Inflammatory macrophage treated with lipopolysaccharide for 4 hours (primary cell): Measurements from ENCODE around the gene CLEC16A.
A peak's percentile ranks its signal among the peaks of the same experiment; 100 is the strongest.
"Not testable (repeated sequence)": the region's sequence is repeated elsewhere in the genome, so short reads cannot be mapped to it uniquely, and the experiment has no call there.

ENCODE experiments used
- DNase-seq: peaks from one replicate; pipeline ENCODE4 v3.0.0-alpha.2; 2020

The CLEC16A gene

DNA sequence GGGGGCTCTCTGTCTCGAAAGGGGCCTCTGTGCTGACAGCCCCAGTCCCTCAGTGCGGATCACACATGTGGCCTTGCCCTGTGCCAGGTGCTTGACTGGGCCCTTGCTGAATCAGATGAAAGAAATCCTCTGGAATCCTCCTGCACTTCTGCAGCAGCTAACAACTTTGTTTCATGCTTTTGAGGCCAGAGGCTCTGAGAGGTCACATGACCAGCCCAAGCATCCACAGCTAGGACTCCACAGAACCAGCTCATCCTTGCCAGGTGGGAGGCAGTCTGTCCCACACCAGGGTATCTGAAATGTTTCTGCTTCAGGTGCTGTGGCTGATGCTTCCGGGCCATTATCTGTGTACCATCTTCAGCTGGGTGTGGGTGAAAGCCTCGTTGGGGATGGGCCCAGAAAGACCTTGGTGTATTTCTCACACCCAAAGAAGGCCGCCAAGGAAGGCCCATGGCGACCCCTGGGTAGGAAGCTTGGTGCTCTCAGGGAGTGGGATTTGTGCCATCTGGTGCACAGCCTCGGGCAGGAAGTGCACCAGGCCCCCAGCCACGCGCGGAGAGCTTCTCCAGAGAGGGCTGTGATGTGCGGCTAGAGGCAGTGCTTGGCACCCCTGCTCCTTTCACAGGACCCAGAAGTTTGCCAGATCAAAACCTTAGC lies 143.8 kb downstream of the CLEC16A start:
- DNase-seq, result no peak

DNA sequence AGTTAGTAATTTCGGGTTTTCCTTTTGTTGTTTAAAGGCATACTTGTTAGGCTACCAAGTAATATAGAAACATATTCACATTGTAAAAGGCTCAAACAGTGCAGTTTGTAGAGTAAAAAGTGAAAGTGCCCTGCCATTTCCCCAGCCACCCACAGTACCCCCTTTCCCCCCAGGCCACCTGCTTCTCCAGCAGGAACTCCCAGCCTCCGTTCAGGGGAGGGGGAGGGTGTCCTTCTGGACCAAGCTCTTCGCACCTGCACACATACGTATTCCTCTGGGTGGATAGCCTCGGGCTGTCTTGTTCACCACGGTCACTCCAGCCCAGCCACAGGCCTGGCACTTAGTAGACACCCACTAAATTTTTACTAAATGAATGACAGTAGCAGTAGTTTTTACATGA lies 144.5 kb downstream of the CLEC16A start:
- no peak for DNase-seq

DNA sequence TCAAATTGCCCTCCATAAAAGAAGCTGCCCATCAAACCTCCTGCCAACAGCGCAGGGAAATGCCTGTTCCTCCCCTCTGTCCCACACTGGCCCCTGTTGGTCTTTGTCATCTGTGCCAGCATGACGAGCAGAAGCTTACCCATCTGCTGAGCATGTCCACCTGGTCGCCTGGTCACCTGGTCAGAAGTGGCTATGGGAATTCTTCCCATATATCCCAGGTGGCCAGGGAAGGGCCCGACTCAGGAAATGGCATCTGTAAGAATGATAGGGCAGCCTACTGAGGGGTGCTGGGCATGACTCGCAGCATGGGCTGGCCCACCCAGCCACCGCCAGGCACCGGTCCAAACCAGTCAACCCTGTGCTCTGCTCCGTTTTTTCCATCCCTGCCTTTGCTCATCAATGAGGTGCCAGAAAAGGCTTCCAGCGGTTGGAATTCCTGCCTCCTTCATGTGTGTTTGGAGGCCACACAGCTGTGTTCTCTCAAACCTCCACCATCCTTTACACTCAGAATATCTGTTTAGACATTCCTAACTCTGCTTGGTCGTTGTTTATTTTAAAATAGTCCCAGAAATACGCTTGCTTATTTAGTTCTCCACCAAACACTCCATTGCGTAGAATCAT lies 145.2 kb downstream of the CLEC16A start:
- no peak for DNase-seq

DNA sequence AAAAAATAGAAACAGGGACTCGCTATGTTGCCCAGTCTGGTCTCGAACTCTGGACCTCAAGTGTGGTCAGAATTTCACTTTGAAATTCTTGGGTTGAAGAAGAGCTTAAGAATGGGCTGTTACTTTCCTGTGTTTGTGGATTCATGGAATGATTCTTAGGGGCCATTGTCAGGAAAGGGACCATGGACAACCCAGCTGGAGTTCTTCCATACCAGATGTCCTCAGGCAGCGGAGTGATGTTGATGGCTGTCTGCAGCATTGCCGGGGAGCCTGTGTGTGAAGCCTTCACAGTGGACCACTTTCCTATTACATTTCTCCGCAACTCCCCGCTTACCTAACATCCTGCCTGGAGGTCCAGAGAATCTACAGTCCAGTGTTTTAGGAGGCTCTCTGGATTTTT lies 145.9 kb downstream of the CLEC16A start:
- DNase-seq, result no peak

DNA sequence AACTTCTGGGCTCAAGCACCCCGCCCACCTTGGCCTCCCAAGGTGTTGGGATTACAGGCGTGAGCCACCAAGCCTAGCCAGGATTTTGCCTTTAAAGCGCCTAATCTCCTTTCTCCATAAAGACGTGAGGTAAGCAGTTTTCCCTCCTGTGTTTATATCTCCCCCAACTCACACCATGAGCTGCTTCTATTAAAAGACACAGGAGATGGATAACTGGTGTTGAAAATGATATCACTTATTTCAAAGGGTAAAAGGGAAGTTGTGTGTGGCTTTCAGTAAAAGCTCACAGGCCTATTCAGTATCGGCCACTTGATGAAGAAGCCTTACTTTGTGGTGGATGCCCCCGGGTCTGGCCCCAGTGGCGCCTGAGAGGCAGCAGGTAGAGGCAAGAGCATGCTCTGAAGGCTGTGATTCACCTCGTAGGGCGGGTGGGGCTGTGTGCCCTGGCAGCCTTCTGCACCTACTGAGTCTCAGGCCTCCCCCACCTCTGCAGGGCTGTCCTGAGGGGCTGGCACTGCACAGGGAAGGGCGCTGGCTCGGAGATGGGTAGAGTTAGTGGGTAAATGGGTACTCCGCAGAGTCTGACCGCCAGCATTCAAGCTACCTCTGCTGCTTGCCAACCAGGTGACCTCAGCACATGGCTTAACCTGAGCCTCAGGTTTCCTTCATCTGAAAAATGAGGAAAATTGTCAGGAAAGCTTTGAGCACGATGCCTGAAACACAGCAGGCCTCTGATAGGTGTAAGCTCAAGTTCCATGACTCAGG lies 146.8 kb downstream of the CLEC16A start:
- DNase-seq, result no peak

DNA sequence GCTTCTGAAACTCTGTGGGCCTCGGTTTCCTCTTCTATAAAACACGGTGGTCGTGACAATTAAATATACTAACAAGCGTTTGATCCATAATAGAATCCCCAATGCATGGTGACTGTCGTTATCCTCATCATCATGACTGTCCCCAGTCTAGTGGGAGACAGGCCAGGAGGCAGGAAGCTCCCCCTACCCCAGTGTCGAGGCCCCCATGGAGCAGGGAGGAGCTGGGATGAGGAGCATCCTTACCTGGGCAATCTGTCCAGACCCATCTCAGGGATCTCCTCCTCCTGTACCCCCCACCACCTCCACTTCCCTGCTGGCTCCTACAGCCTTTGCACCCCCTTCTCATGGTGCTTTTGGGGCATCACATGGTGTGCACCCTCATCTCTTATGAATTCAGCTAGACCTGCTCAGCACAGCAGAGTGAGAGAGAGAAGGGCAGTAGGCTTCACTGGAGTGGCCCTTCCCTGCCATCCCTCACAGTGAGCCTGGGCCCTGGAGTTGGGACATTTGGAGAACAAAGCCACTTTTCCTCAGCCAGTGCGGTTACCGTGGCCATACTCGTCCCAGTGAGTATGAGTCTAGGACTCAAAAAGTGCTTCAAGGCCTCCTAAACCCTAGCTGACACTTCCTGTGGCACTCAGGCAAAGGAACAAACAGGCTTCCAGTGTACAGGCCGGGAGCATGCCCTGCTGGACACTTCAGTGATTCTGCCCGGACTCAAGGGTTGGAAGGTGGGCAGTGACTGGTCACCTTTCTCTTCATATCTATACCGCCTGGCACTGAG lies 148.6 kb downstream of the CLEC16A start:
- no peak for DNase-seq

DNA sequence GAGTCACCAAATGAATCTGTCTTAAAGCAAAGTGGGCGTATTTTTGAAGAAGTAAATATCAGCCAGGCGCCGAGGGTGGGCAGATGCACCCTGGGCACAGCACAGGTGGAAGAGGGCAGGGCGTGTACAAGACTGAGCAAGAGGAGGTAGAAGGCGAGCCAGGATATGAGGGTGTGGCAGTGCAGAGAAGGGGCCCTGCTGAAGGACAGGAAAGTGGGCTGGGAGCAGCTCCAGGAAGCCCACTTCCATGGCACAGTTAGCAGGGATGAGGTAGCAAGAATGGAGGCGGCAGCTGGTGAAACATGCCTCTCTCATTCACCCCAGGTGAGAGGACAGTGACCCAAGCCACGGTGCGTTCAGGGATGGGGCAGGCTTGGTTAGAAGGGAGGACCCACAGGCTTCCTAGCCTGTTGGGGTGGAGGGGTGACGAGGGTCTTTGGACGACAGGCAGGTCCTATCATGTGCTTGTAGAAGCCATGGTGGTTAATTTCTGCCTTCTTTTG lies 149.3 kb downstream of the CLEC16A start:
- DNase-seq, result no peak

DNA sequence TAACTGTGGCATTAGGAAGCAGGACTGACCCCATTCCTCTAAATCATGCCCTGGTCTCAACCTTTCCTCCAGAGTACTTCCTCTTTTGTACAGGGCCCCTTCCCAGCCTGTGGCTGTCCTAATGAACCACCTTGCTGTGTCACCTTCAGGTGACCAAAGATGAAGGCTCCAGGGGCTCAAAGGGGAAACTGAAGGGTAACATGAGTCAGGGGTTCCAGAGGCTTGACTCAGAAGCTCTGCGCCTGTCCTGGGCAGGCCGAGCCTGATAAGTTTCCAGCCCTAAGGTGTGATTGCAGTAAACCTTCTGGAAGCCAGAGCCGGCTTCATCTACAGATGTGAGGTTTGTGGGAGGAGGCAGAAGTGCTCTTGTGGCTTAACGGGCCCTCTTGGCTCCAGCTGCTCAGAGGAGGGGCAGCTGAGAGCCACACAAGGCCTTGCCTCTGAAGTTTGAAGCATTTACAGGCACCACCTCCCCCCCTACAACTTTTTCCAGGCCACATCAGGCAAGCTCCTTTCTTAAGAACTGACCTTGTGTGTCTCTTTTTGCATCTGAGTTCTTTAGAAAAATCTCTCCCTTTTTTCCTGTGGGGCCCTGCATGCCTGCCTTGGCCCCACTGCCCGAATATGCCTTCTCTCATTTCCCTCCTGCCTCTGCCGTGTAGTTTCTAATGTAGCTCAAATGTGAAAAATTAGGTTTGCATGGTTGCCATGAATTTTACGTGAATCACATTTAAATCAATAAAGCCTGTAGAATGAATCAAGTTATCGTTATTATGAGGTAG lies 149.9 kb downstream of the CLEC16A start:
- DNase-seq, result peak; percentile 11

DNA sequence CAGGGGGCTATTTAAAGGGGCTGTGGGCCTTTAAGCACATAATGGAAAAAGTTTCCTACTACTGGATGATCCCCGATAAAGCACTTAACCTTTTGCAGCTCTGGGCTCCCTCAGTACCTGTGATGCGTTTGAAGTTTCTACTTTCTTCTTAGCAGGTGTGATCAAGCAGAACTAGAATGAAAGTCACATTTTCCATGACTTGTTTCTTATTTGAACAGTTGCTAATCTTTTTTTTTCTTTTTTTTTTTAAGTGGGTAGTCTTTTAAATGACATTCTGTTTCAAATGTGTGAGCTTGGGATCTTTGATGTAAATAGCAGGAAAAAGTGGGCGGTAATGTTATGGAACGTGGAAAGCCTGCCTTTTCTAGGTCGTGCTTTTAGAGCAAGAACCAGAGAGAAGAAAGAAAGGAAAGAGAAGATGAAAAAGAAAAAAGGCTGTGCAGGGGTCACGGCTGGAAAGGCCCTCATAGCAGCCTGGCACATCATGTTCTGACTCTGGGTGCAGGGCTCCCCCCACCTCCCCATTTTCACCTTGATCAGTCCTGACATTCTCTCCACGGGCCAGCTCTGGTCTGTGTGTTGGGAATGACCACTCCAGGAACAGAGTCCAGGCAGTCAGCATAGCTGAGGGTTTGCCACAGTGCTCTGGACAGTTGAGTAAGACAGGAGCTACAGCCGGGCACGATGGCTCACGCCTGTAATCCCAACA lies 150.6 kb downstream of the CLEC16A start:
- no peak for DNase-seq

DNA sequence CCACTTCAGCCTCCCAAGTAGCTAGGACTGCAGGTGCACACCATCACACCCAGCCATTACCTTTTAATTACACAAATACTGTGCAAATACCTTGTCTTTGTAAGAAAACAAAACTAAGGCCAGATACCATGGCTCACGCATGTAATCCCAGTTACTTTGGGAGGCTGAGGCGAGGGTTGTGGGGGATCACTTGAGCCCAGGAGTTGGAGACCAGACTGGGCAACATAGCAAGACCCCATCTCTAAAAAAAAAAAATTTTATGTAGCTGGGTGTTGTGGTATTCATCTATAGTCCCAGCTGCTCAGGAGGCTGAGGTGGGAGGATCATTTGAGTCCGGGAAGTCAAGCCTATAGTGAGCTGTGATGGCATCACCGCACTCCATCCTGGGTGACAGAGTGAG lies 151.6 kb downstream of the CLEC16A start:
- DNase-seq, result no peak

DNA sequence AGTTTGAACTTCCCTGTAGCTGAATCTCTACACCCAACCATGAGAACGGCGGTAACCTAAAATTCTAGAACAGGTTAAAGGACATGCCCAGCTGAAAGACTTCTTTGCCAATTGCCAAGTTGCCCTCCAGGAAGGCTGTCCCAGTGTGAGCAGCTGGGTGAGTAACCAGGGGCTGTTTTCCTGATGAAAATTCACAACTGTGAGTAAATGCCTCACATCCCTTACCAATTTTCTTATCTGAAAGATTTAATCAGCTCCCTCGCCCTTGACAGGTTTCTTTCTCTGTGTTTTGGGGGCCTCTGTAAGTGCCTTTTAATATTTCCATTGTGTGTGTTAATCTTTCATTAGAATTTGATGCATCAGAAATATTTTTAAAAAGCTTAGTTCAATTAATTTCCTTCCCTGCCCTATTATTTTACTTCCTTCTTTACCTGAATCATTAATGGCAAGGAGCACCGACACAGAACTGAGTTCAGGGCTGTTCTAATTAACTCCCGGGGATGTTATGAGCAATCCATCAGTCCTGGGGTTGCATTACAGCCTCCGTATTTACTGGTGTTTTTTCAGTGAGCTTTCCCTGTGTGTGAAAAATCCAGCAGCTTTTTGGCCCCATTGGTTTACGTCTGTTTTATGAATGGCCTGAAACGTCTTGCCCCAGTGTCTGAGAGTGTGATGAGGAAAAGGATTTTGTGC lies 152.9 kb downstream of the CLEC16A start:
- DNase-seq, result no peak

DNA sequence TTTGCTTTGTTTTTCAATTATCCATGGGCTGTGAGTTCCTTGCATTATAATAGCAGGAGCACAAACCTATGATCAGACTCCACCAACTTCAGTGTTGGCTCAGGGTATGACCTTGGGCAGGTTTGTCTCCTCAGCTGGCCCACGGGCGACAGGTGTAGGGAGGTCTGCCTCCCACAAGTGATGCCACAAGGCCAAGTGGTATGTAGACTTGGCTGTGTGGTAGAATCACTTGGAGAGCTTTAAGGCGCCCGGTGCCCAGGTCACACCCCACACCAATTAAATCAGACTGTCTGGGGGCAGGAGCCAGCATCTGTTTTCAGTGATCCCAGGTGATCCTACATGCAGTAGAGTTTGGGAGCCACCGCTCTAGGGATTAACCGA lies 153.4 kb downstream of the CLEC16A start:
- no peak for DNase-seq

DNA sequence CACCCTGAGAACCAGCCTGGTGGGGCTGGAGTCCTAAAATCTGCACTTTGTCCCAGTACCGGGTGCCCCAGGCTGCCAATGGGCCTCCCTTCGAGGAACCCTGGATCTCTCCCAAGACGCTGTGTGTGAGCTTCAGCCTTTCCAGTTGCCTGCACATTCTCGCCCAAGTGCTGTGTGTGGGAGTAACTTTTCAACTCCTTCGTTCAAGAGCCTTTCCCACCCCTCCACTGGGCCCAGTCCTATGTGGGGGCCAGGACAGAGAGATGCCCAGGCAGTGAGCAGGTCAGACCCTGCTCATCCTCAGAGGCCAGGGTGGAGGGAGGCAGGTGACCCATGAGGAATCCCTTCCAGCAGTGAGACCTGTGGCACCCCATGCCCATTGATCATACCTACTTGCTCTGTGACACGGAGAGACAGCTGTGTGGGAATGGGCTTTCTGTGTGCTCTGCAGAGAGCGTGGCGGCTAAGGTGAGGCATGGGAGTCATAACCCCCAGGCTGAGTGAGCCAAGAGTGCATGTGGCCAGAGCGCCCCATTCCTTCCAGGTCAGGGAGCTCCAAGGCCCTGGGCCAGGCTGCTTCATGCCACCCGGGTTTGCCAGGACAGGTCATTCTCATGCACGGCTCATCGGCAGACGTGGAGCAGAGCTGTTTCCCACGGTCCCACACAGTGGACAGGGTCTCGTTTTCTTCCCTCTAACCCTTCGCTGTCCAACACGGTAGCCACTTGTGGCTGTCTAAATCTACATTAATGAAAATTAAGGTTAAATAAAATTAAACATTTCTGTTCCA lies 154.4 kb downstream of the CLEC16A start:
- no peak for DNase-seq

DNA sequence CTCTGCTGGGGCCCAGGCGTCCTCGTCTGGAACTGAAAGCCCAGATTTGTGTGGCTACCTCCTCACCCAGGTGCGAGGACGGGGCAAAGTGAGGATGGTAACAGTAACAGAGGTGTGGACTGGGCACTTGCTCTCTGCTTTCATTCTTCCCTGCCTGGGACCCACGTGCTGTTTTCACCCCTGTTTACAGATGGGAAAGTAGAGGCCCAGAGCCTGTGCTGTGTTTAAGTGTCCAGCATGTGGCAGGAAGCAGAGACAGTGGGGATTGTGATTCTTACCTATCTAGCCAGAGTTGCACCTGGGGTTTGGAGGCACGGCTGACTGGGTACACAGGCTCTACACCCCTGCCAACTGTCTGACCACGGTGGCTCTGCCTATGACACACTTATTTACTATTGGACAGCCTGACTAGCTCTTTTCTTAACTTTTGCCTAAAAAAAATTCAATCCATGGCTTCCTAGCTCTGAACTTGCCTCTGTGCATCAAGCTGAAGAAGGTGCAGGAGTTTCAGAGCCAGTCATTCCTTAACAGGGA lies 155.4 kb downstream of the CLEC16A start:
- no peak for DNase-seq

DNA sequence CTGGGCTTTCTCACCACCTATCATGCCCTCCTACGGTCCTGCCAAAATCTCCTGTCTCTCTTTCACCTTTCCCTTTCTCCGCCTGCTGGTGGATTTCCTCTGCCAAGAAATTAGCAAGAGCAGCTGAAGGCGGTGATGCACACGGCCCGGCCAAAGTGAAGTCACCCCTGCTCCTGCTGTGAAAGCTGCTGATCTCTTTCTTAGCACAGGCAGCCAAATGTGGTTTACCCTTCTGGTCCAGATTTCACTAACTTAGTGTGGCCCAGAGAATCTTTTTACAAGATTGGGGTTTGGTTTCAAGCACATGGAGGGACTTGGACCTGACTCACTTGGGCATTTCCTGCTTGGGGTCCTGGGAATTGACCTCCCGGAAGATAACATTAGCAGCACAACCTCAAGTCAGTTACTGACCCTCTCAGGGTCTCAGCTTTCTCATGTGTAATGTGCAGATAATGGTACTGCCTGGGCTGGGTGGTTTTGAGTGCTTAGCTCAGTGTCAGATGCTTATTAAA lies 155.9 kb downstream of the CLEC16A start:
- no peak for DNase-seq

DNA sequence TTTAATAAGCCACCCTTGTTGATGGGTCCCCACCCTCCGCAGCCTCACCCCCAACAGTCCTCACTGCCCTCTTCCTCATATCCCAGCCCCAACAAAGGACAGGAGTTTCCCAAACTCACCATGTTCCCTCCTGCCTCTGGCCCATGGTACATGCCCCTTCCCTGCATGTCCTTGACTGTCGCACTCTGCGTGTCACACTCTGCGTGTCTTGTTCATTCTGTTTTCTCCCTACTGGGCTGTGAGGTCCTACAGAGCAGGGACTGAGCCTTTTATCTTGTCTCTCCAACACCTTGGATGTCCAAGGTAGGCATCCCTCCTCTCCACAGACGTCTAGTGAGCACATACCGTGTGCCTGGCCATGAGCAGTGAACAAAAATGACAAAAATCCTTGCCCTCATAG lies 156.9 kb downstream of the CLEC16A start:
- no peak for DNase-seq

DNA sequence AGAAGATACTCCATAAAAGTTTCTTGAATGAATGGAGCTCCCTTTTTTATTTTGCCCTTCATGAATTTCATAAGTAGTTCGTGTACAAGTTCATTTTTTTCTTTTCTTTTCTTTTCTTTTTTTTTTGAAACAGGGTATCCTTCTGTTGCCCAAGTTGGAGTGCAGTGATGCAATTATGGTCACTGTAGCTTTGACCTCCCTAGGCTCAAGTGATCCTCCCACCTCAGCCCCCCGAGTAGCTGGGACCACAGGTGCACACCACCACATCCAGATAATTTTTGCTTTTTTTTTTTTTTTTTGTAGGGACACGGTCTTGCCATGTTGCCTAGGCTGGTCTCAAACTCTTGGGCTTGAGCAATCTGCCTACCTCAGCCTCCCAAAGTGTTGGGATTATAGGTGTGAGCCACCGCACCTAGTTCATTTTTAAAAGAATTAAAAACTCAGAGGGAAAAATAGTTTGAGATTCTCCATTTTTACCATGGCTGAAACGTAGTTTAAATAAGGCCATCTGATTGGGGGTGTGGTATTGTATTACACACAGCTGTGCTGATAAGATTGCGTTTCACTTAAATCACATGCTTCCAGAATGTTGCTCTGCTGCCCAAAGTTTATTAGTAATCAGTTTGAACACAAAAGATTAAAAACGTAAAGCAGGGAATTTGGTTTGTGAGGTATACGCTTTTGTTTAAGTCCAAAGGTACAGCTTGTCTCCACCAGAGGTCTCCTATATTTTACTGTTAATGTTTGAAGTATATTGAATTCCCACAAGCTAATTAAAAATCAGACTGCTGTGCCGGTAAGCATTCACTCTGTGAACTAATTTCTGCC lies 157.5 kb downstream of the CLEC16A start:
- DNase-seq, result no peak

DNA sequence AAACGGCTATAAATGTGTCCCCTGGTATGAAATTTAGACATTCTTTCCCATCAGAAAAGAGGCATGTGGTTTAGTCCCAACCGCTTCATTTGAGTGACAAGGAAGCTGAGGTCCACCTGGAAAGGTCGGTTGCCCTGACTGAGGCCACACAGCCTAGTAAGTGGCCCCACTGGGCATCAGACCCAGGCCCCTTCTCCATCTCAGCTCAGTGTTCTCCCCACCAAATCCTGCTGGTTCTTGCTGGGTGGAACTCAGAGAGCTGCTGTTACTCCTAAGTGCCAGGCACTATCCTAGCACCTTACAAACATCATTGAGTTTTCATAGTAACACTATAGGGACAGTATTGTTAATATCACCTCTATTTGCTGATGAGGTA lies 158.1 kb downstream of the CLEC16A start:
- DNase-seq, result no peak

DNA sequence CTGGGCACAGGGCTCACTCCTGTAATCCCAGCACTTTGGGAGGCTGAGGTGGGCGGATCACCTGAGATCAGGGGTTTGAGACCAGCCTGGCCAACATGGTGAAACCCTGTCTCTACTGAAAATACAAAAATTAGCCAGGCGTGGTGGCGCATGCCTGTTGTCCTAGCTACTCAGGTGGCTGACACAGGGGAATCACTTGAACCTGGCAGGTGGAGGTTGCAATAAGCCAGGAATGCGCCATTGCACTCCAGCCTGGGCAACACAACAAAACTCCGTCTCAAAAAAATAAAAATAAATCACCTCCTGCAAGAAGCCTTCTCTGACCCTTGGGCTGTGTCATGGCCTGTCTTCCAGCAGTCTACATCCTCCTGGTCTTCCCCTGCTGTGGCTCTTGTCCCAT lies 158.9 kb downstream of the CLEC16A start:
- not testable (repeated sequence) for DNase-seq
